RPMI7951 (cell line): ENCODE results near the gene PRAC2. TPM values are rescaled to one million over a fixed set of nuclear protein-coding genes. Genes with fewer than 3 reads are reported as not detected.
A peak's percentile ranks its signal among the peaks of the same experiment; 100 is the strongest.
"Not testable (repeated sequence)": the region's sequence is repeated elsewhere in the genome, so short reads cannot be mapped to it uniquely, and the experiment has no call there.

Experiments used
- DNase-seq: peaks from one replicate; pipeline ENCODE4 v3.0.0-alpha.2; 2012; ENCODE audit warnings: low read depth
- total RNA-seq: library from RNA; depleted of rRNA; stranded (reverse); fragments of >200 nt; shearing (Covaris generic); gene quantifications from 2 replicates; pipeline ENCODE4 v1.2.3, GENCODE V29; 2014; rRNA removed

PRAC2 gene
- total RNA-seq: 2.4 and 6.1 TPM in 2 replicates

GRCh38 chr17:48722915-48723422 lies at the start of gene PRAC2:
TSS of gene PRAC2 (plus strand) at chr17:48723185. CDS start at chr17:48724411, 1,226 bp downstream.
- DNase-seq: peak; percentile 28

- DNase-seq: no peak
These were observed 45.9 kb upstream of the PRAC2 start for GRCh38 chr17:48676963-48677558.

GRCh38 chr17:48678141-48678971 lies 44.6 kb upstream of the PRAC2 start:
- peak; percentile 54 for DNase-seq

- DNase-seq: no peak
These were observed 43.4 kb upstream of the PRAC2 start for GRCh38 chr17:48679385-48680096.

DNA sequence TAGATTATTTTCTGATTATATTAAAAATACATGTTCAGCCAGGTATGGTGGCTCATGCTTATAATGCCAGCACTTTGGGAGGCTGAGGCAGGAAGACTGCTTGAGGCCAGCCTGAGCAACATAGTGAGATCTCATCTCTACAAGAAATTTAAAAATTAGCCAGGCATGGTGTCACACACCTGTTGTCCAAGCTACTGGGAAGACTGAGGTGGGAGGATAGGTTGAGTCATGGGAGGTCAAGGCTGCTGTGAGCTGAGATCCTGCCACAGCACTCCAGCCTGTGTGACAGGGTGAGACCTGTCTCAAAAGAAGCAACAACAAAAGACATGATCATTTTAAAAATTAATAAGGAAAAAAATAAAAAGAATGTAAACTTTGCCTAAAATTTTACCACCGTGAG lies 41.4 kb upstream of the PRAC2 start:
- no peak for DNase-seq

DNA sequence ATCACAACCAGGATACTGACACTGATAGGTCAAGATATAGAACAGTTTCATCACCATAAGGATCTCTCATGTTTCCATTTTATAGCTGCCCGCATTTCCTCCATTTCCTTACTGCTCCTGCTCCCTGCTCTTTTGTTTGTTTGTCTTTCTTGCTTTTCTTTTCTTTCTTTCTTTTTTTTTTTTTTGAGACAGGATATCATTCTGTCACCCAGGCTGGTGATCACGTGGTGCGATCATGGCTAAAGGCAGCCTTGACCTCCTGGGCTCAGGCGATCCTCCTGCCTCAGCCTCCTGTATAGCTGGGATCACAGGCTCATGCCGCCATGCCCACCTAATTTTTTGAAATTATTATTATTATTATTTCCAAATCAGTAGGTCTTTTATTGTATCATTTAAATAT lies 32.3 kb upstream of the PRAC2 start:
- DNase-seq: no peak

GRCh38 chr17:48692049-48692448 lies 30.9 kb upstream of the PRAC2 start:
- no peak for DNase-seq

GRCh38 chr17:48693178-48693577 lies 29.8 kb upstream of the PRAC2 start:
- no peak for DNase-seq

DNA sequence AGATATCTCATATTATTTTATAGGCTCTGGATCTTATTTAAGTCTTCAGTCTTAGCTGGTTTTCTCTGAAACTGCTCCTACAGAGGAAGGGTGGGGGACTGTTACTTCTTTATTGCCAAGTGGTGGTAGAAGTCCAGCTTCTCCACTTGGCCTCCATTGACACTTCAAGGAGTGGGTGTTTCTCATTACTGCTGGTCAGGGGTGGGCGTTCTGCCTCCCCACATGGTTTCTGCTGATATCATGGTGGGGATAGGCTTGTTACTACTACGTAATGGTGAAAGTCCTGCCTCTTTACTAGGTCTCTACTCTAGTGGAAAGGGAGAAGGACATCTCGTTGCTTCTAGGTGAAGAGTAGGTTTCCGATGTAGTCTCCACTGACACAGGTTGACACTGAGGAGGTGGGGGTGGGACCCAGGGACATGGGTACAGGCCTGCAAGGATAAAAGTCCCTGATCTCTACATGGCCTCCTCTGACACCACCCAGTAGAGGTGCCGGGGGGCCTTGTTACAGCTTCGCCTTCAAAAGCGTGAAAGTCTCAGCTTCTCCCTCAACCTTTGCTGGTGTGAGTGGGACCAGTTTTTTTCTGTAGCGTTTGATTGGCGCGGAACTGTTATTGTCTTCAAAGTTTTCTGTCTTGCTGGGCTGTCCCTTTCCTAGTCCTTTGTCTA lies 21.0 kb upstream of the PRAC2 start:
- DNase-seq: no peak

GRCh38 chr17:48704361-48705248 lies 18.4 kb upstream of the PRAC2 start:
- DNase-seq: no peak

DNA sequence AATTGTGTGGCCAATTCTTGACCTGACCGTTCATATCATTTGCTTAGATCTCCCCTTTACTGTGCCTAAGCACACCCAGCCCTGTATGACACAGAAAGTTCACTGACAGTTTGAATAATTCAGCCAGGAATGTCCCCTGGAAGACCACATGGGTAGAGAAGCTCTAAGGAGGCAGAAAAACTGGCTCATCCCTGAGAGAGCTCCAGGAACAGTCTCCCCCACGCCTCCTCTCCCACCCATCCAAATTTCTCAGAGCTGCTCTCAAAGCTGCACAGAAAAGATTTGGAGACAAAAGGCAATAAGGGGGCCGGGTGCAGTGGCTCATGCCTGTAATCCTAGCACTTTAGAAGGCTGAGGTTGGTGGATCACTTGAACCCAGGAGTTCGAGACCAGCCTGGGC lies 11.9 kb upstream of the PRAC2 start:
- DNase-seq: no peak

GRCh38 chr17:48715496-48716399 lies 7.2 kb upstream of the PRAC2 start:
- no peak for DNase-seq

DNA sequence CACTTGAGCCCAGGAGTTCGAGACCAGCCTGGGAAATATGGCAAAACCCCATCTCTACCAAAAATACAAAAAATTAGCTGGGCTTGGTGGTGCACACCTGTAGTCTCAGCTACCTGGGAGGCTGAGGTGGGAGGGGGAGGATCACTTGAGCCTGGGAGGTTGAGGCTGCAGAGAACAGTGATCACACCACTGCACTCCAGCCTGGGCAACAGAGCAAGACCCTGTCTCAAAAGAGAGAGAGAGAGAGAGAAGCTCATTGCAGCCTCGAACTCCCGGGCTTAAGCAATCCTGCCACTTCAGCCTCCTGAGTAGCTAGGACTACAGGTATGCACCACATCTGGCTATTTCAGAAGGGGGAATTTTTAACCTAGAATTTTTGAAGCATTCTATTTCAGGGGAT lies 6.4 kb upstream of the PRAC2 start:
- DNase-seq: not testable (repeated sequence)

GRCh38 chr17:48717367-48718226 lies 5.4 kb upstream of the PRAC2 start:
- no peak for DNase-seq

DNA sequence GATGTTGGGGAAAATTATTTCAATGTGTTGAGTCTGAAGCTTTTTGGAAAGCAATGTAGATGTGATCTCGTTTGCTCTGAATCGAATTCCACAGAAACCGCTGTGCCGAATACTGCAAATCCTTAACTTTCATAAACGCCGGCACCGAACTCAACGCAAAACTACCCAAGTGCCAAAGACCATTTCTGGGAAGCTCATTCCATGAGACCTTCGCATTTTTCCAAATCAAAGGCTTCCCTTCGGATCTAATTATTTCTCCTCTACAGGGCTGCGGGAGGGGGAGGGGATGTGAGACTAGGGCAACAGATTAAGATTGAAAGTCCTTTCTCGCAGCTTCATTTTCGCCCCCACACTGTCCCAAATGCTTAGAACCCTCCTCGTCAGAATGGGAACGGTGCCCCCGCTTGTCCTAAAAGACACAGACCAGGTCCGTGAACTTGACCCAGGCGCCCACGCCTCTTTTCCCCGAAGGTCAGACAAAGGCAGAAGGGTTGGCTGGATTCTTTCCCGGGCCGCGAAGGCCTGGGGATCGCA lies 4.7 kb upstream of the PRAC2 start:
- peak; percentile 8 for DNase-seq

DNA sequence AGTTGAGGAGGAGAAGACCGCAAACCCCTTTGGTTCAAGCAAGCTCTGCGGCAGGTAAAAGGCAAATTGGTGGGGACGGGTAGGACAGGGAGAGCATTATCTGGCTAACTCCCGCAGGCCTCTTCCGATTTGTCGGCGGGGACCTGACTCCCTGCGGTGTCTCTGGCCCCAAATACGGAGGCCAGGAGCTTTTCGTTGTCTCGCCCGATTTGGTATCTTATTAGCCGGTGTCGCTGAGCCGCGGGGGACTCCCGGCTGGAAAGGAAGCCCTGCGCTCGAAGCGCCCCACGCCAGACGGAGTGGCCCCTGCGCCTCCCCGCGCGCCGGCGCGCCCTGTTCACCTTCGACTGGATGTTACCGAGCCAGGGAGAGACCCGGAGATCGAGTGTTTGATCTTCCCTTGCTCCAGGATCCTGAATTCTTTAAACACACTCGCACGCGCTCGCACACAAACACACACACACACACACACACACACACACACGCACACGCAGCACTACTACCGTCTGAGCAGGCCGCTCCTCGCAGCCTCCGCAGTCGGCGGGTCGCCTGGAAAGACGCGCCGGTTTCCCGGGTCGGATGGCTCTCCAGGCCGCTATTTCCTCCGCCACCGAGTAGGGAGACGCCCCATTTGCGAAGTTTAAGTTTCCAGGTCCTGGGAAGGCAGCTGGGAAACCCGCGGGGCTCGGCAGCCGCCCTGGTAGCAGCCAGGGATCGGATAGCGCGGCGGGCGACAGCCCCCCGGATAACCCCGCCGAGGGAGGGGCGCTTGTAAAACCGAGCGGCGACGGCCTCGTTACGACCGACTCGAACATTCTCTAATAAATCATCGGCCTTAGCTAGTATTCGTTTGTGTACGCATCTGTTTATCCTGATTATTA lies 4.0 kb upstream of the PRAC2 start:
- no peak for DNase-seq

DNA sequence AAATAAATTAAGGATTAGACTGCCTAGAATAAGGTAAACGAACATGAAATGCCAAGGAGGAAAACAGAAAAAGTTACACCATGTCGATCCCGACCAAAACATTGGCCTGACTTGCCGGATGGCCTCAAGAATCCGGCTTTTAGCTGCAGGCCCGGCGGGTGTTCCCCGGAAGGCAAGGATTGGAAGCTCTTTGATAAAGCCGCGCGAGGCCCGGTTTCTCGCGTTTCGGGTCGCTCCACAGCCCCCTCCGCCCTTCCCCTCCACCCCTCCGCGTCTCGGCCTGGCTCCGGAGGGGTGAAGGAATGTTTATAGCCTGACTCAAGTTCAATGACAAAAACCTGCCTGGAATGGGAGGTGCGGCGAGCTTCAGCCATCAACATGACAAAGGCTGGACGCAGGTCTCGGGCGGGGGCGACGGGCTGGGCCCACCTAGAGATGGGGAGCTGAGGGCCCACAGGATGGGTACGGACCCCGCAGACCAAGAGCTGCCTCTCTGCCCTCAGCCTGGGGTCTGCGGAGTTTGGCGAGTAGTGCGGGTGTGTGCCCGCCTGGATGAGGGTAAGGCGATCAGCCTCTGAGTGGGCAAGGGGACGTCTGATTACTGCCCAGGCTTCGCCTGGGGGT lies 3.2 kb upstream of the PRAC2 start:
- no peak for DNase-seq
